HG03558 (cell line): ENCODE data around the gene SAMM50.

Experiments used
- ATAC-seq: cut with Tn5 transposase; IDR thresholded peaks from one replicate; pipeline ENCODE4 v1.9.1; 2021; ENCODE audit warnings: moderate number of reproducible peaks; ENCODE audit not compliant: unreplicated experiment; ENCODE audit errors: extremely low read depth

The SAMM50 gene

GRCh38 chr22:44026630-44027511, 71.6 kb downstream of the SAMM50 start:
- ATAC-seq, result no peak

- ATAC-seq, result no peak
Observed at GRCh38 chr22:44028091-44028490, 72.8 kb downstream of the SAMM50 start.

- ATAC-seq, result no peak
Observed at GRCh38 chr22:44029069-44029468, 73.8 kb downstream of the SAMM50 start.

- ATAC-seq, result no peak
Observed at GRCh38 chr22:44030051-44030701, 74.9 kb downstream of the SAMM50 start.

- no peak for ATAC-seq
Observed at GRCh38 chr22:44030702-44031082, 75.5 kb downstream of the SAMM50 start.

GRCh38 chr22:44031158-44031952, 76.1 kb downstream of the SAMM50 start:
- ATAC-seq, result no peak

GRCh38 chr22:44032126-44032730, 77.0 kb downstream of the SAMM50 start:
- no peak for ATAC-seq

- ATAC-seq, result no peak
Observed at GRCh38 chr22:44033287-44033686, 78.0 kb downstream of the SAMM50 start.

- ATAC-seq, result no peak
Observed at GRCh38 chr22:44033694-44034093, 78.5 kb downstream of the SAMM50 start.

GRCh38 chr22:44037519-44038375, 82.5 kb downstream of the SAMM50 start:
- no peak for ATAC-seq

GRCh38 chr22:44039566-44040171, 84.4 kb downstream of the SAMM50 start:
- ATAC-seq, result no peak

- ATAC-seq, result no peak
Observed at GRCh38 chr22:44042249-44043218, 87.3 kb downstream of the SAMM50 start.

- no peak for ATAC-seq
Observed at GRCh38 chr22:44045145-44045544, 89.9 kb downstream of the SAMM50 start.
